K562 (cell line): Measurements from ENCODE around the gene ADARB2. TPM values are rescaled to one million over a fixed set of nuclear protein-coding genes. Genes with fewer than 3 reads are reported as not detected.

ENCODE experiments used
- ATAC-seq: fragments of 200-7000 bp; cut with Tn5 transposase; 3 replicates; pipeline ENCODE4 v1.9.1; 2020; ENCODE audit warnings: moderate library complexity
- BruUV-seq: library from RNA; stranded (reverse); fragments of 400-500 nt; replicated peaks from 2 replicates; lab custom pipeline; 2021; lab: Mats Ljungman, UMichigan
- CTCF ChIA-PET: fragments of 300-600 bp; formaldehyde crosslinking; extraction: SDS; loops from one replicate; lab custom pipeline; 2021; ENCODE audit warnings: low intra/inter-chr PET ratio; lab: Yijun Ruan, JAX
- POLR2A ChIA-PET: fragments of 300-600, 350-650 bp; sonication (Branson Sonifier 250); formaldehyde crosslinking; extraction: SDS; loops from one replicate; lab custom pipeline; 2021; ENCODE audit warnings: antibody characterized with exemption, inconsistent platforms; lab: Yijun Ruan, JAX
- DNase-seq, 4 experiments: peaks; one replicate each; pipeline versions ENCODE4 v3.0.0 to v3.0.0-alpha.2; 2011 to 2018; ENCODE audit warnings: low spot score in 3 of 4, mixed read lengths in 3 of 4; ENCODE audit errors: extremely low read depth in 1 of 4
- FAIRE-seq: peaks from 2 replicates; lab custom pipeline; 2011; peaks lifted over from hg19 to GRCh38; lab: Jason Lieb, UNC
- H2AFZ ChIP-seq: 2 replicates; pipeline ENCODE4 v1.6.0; 2011; ENCODE audit warnings: low read depth, low read length, control low read depth, inconsistent platforms
- H3K27ac ChIP-seq: fragments of 200-600 bp; 3 replicates; pipeline ENCODE4 v1.8.0; 2011; ENCODE audit warnings: low read depth, mild to moderate bottlenecking, control low read depth, inconsistent platforms, low read length, moderate library complexity, mixed read lengths; ENCODE audit errors: extremely low read depth
- H3K27me3 ChIP-seq, 2 experiments: fragments of 300-600 bp in 1 of 2; 2 replicates in 1 of 2; 3 replicates in 1 of 2; pipeline versions ENCODE4 v1.6.0 to v1.8.0; 2011; ENCODE audit warnings: inconsistent platforms in 2 of 2, low read length in 2 of 2, mild to moderate bottlenecking in 1 of 2, mixed read lengths in 1 of 2, moderate library complexity in 1 of 2; ENCODE audit not compliant: control insufficient read depth in 2 of 2, insufficient read depth in 2 of 2
- H3K36me3 ChIP-seq: fragments of 300-600 bp; 3 replicates; pipeline ENCODE4 v1.8.0; 2011; ENCODE audit warnings: mild to moderate bottlenecking, low read length, inconsistent platforms; ENCODE audit not compliant: control insufficient read depth, insufficient read depth
- H3K4me1 ChIP-seq, 2 experiments: fragments of 200-600 bp in 1 of 2; replicated peaks in 1 of 2; 2 replicates in 1 of 2; 3 replicates in 1 of 2; pipeline versions ENCODE4 v1.5.1 to v1.8.0; 2011; ENCODE audit warnings: inconsistent platforms in 2 of 2, low read length in 2 of 2, mild to moderate bottlenecking in 1 of 2, mixed read lengths in 1 of 2, moderate library complexity in 1 of 2; ENCODE audit not compliant: control insufficient read depth in 2 of 2, insufficient read depth in 2 of 2
- H3K4me2 ChIP-seq: 2 replicates; pipeline ENCODE4 v1.6.1; 2011; ENCODE audit warnings: low read length, control low read depth, inconsistent platforms, mixed read lengths; ENCODE audit not compliant: insufficient read depth
- H3K4me3 ChIP-seq: fragments of 200-600 bp; sonication (generic), shearing (Covaris generic); 2 replicates; pipeline ENCODE4 v1.5.1; 2016; ENCODE audit warnings: control low read depth, inconsistent platforms
- H3K79me2 ChIP-seq: fragments of 200-600 bp; 3 replicates; pipeline ENCODE4 v1.8.0; 2011; ENCODE audit warnings: low read length, inconsistent platforms; ENCODE audit not compliant: control insufficient read depth, insufficient read depth
- H3K9ac ChIP-seq, 2 experiments: 2 replicates each; pipeline versions ENCODE4 v1.6.0 to v1.6.1; 2011; ENCODE audit warnings: low read depth in 2 of 2, low read length in 2 of 2, control low read depth in 1 of 2, inconsistent platforms in 1 of 2, mild to moderate bottlenecking in 1 of 2, mixed read lengths in 1 of 2; ENCODE audit not compliant: insufficient read depth in 1 of 2
- H3K9me1 ChIP-seq: one replicate; pipeline ENCODE4 v1.6.0; 2011; ENCODE audit warnings: inconsistent platforms, mild to moderate bottlenecking, low read length, moderate library complexity; ENCODE audit not compliant: control insufficient read depth, insufficient read depth
- H3K9me3 ChIP-seq: replicated peaks from 2 replicates; pipeline ENCODE4 v1.5.1; 2011; ENCODE audit warnings: low read depth, low read length, inconsistent platforms; ENCODE audit not compliant: control insufficient read depth, insufficient read depth
- H4K20me1 ChIP-seq: replicated peaks from 2 replicates; pipeline ENCODE4 v1.6.1; 2011; ENCODE audit warnings: low read length, inconsistent platforms, mixed read lengths; ENCODE audit not compliant: control insufficient read depth, insufficient read depth
- BCLAF1 ChIP-seq, 2 experiments: fragments of 450-650 bp in 1 of 2; IDR thresholded peaks; 2 replicates each; pipeline ENCODE4 v1.6.1; 2011 to 2017; ENCODE audit warnings: low read depth in 2 of 2, antibody characterized with exemption in 1 of 2, borderline replicate concordance in 1 of 2, low read length in 1 of 2, mild to moderate bottlenecking in 1 of 2, mixed read lengths in 1 of 2; ENCODE audit not compliant: control insufficient read depth in 1 of 2
- IRF9 ChIP-seq: fragments of 450-650 bp; IDR thresholded peaks from 2 replicates; pipeline ENCODE4 v1.6.1; 2016; ENCODE audit warnings: missing biosample characterization, missing genetic modification characterization
- KDM1A ChIP-seq, 2 experiments: fragments of 450-650 bp; IDR thresholded peaks; 2 replicates each; pipeline ENCODE4 v1.6.1; 2016; ENCODE audit warnings: mild to moderate bottlenecking in 2 of 2
- PML ChIP-seq: IDR thresholded peaks from 2 replicates; pipeline ENCODE4 v1.6.1; 2012; ENCODE audit warnings: low read length, inconsistent platforms
- RBM25 ChIP-seq: fragments of 200-400 bp; formaldehyde crosslinking; IDR thresholded peaks from 2 replicates; pipeline ENCODE4 v1.6.1; 2018; ENCODE audit warnings: low read length, low read depth, moderate library complexity; ENCODE audit not compliant: severe bottlenecking
- SRSF9 ChIP-seq: fragments of 200-400 bp; formaldehyde crosslinking; IDR thresholded peaks from 2 replicates; pipeline ENCODE4 v1.6.1; 2017; ENCODE audit warnings: low read depth, low read length, borderline replicate concordance
- TRIM24 ChIP-seq, 2 experiments: fragments of 450-650 bp; IDR thresholded peaks; 2 replicates each; pipeline ENCODE4 v1.6.1; 2016
- ZEB2 ChIP-seq: fragments of 450-650 bp; IDR thresholded peaks from 2 replicates; pipeline ENCODE4 v1.6.1; 2016
- ZNF592 ChIP-seq: fragments of 450-650 bp; IDR thresholded peaks from 2 replicates; pipeline ENCODE4 v1.6.1; 2017; ENCODE audit warnings: antibody characterized with exemption, mild to moderate bottlenecking
- WGBS: fragments of 100-300 bp; shearing (Covaris generic); methylation state at CpG from one replicate; pipeline ENCODE4 v1.1.6; 2016; ENCODE audit warnings: low coverage, mixed read lengths; ENCODE audit not compliant: insufficient coverage; ENCODE audit errors: missing lambda C conversion rate; 5-methylcytosine and 5-hydroxymethylcytosine counted together
- in situ Hi-C: fragments of 300-500 bp; cut with MboI; formaldehyde crosslinking; loops from 4 replicates; pipeline ENCODE4 v1.15.0; 2018; ENCODE audit warnings: inconsistent platforms, mixed read lengths
- intact Hi-C: fragments of 100-400 bp; cut with micrococcal nuclease; formaldehyde crosslinking; loops from 2 replicates; pipeline ENCODE4 v1.14.2; 2022
- polyA plus RNA-seq, 8 experiments: library from polyadenylated mRNA; depleted of rRNA in 4 of 8; stranded (reverse) in 5 of 8; unstranded in 3 of 8; fragments of >200 nt; fragmentation: Nextera tagmentation in 2 of 8; fragmentation: Illumina TruSeq in 1 of 8; extraction: Ambion mirVana in 2 of 8; extraction: Trizol in 1 of 8; gene quantifications; 2 replicates each; pipeline versions ENCODE4 v1.2.1 to v1.2.3, GENCODE V29; 2011 to 2014; ENCODE audit warnings: inconsistent platforms in 1 of 8, missing spikeins in 1 of 8
- total RNA-seq, 7 experiments: library from RNA; depleted of rRNA in 6 of 7; stranded (reverse); fragments of >200 nt in 6 of 7; fragmentation: Illumina TruSeq in 2 of 7; extraction: Trizol in 2 of 7; gene quantifications; 2 replicates each; pipeline versions ENCODE4 v1.2.1 to v1.2.3, GENCODE V29; 2011 to 2021; ENCODE audit warnings: low replicate concordance in 1 of 7
- TF ChIP-seq, protein P1 (sequence below): conservative IDR thresholded peaks from 2 replicates; pipeline ENCODE4 v1.6.1; 2011; ENCODE audit warnings: low read depth, mild to moderate bottlenecking, low read length; ENCODE audit not compliant: control insufficient read depth

ADARB2 gene
- total and polyA plus RNA-seq, 9 of the 15 experiments (the other 6 are each of a cell fraction or from before 2014, with no cell fraction given), result not detected

DNA sequence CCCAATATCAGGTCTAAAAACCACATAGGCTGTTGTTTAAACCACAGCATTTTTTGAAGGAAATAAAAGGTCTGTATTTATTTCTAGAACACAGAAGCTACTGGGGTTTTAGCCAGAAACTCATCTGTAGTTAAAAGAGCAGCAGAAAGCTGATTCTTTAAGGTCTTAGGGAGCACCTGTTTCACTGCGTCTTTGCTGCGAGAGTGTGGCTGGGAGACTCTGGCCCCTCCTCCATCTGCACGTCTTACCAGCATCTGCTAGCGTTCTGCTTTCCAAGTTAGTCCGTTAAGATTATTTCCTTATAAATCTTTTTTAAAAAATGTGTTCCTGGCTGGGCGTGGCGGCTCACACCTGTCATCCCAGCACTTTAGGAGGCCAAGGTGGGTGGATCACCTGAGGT, 95.9 kb downstream of the ADARB2 start:
- POLR2A ChIA-PET, result interaction anchor here (2.1 kb wide), 1 partner anchor 10 kb away, joined by 5 read pairs; no protein-coding TSS in a partner anchor
- WGBS, result 3% methylated on average over 7 of the region's 7 CpGs
- TF ChIP-seq BCLAF1 (IDR thresholded peaks at IDR 0.05; ENCODE audit: borderline replicate concordance in 1 of 2, control insufficient read depth in 1 of 2, low read depth in 2 of 2, low read length in 1 of 2) (no peak), ZEB2 (no peak), KDM1A (IDR thresholded peaks at IDR 0.05) (no peak), ZNF592 (no peak), TRIM24 (IDR thresholded peaks at IDR 0.05) (no peak), RBM25 (no peak), IRF9 (no peak), SRSF9 (no peak), PML (no peak)
- TF ChIP-seq, protein P1, sequence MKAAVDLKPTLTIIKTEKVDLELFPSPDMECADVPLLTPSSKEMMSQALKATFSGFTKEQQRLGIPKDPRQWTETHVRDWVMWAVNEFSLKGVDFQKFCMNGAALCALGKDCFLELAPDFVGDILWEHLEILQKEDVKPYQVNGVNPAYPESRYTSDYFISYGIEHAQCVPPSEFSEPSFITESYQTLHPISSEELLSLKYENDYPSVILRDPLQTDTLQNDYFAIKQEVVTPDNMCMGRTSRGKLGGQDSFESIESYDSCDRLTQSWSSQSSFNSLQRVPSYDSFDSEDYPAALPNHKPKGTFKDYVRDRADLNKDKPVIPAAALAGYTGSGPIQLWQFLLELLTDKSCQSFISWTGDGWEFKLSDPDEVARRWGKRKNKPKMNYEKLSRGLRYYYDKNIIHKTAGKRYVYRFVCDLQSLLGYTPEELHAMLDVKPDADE, result no peak

More for the DNA sequence above, 95.9 kb downstream of the ADARB2 start:
- Histone ChIP-seq H3K4me3 (no peak overlapping the region), H3K27ac (no peak overlapping the region), H3K4me1 (no peaks in the 10 kb centered on the region), H3K4me2 (no peak overlapping the region), H2AFZ (no peak overlapping the region), H3K79me2 (no peaks in the 10 kb centered on the region), H3K9me1 (no peaks in the 10 kb centered on the region), H3K9me3 (no peaks in the 10 kb centered on the region), H4K20me1 (peaks cover 4% of the 10 kb centered on the region; the same call in 1 of the 2 replicates), H3K9ac (no peak overlapping the region), H3K36me3 (no peaks in the 10 kb centered on the region), H3K27me3 (peaks cover 0 to 8% of the 10 kb centered on the region in 2 experiments; a peak in 2 of 5 replicates)
- ATAC-seq (no peak), DNase-seq (no peak), FAIRE-seq (no peak)
- BruUV-seq, result no TSS peak
- intact Hi-C loops (no loop called here), in situ Hi-C loops (no loop called here)
- CTCF ChIA-PET, result no interaction called here
